Measurements from ENCODE around the gene DLG2.

- TF ChIP-seq CTCF (IDR thresholded peaks at IDR 0.05; ENCODE audit: low read depth, low read length) (no peak), EZH2phosphoT487 (IDR thresholded peaks at IDR 0.05; ENCODE audit: low read depth) (no peak)
Observed at GRCh38 chr11:83818349-83818748, 1808.8 kb downstream of the DLG2 start.
